Measurements from ENCODE around the gene NFATC3.
"Not testable (repeated sequence)": the region's sequence is repeated elsewhere in the genome, so short reads cannot be mapped to it uniquely, and the experiment has no call there.

The NFATC3 gene

GRCh38 chr16:68131813-68132706, 46.9 kb downstream of the NFATC3 start:
- no peak overlapping the region for H3K9ac ChIP-seq (ENCODE audit: low read length)
- H3K27me3 ChIP-seq (ENCODE audit: control insufficient read depth, insufficient read depth, low read length) = no peaks in the 10 kb centered on the region
- H3K9me3 ChIP-seq (ENCODE audit: control insufficient read depth, low read depth, low read length) = no peaks in the 10 kb centered on the region
- H3K36me3 ChIP-seq (ENCODE audit: control insufficient read depth, low read depth, low read length) = no peaks in the 10 kb centered on the region
- no peaks in the 10 kb centered on the region for H3K4me1 ChIP-seq (ENCODE audit: control insufficient read depth, low read depth, low read length)
- no peak overlapping the region for H3K27ac ChIP-seq (ENCODE audit: low read length)
- no peak overlapping the region for H3K4me3 ChIP-seq (ENCODE audit: low read length)

GRCh38 chr16:68133000-68133399, 47.8 kb downstream of the NFATC3 start:
- H3K4me3 ChIP-seq (ENCODE audit: low read length); H3K9me3 ChIP-seq (ENCODE audit: control insufficient read depth, low read depth, low read length); H3K36me3 ChIP-seq (ENCODE audit: control insufficient read depth, low read depth, low read length); H3K4me1 ChIP-seq (ENCODE audit: control insufficient read depth, low read depth, low read length); H3K27ac ChIP-seq (ENCODE audit: low read length); H3K27me3 ChIP-seq (ENCODE audit: control insufficient read depth, insufficient read depth, low read length); H3K9ac ChIP-seq (ENCODE audit: low read length): not testable (repeated sequence)

- no peak overlapping the region for H3K4me3 ChIP-seq (ENCODE audit: low read length)
- H3K4me1 ChIP-seq (ENCODE audit: control insufficient read depth, low read depth, low read length) = no peaks in the 10 kb centered on the region
- H3K27ac ChIP-seq (ENCODE audit: low read length) = no peak overlapping the region
- H3K9me3 ChIP-seq (ENCODE audit: control insufficient read depth, low read depth, low read length) = no peaks in the 10 kb centered on the region
- no peaks in the 10 kb centered on the region for H3K27me3 ChIP-seq (ENCODE audit: control insufficient read depth, insufficient read depth, low read length)
- no peaks in the 10 kb centered on the region for H3K36me3 ChIP-seq (ENCODE audit: control insufficient read depth, low read depth, low read length)
- no peak overlapping the region for H3K9ac ChIP-seq (ENCODE audit: low read length)
Observed at GRCh38 chr16:68134644-68135043, 49.5 kb downstream of the NFATC3 start.

- Histone ChIP-seq H3K4me3 (ENCODE audit: low read length) (no peak overlapping the region), H3K36me3 (ENCODE audit: control insufficient read depth, low read depth, low read length) (no peaks in the 10 kb centered on the region), H3K4me1 (ENCODE audit: control insufficient read depth, low read depth, low read length) (no peaks in the 10 kb centered on the region)
Observed at GRCh38 chr16:68136515-68136914, 51.3 kb downstream of the NFATC3 start.

GRCh38 chr16:68144008-68144407, 58.8 kb downstream of the NFATC3 start:
- H3K27me3 ChIP-seq (ENCODE audit: control insufficient read depth, insufficient read depth, low read length) = no peaks in the 10 kb centered on the region
- no peaks in the 10 kb centered on the region for H3K4me1 ChIP-seq (ENCODE audit: control insufficient read depth, low read depth, low read length)
- H3K9me3 ChIP-seq (ENCODE audit: control insufficient read depth, low read depth, low read length) = no peaks in the 10 kb centered on the region
- no peak overlapping the region for H3K27ac ChIP-seq (ENCODE audit: low read length)
- no peak overlapping the region for H3K9ac ChIP-seq (ENCODE audit: low read length)
- no peaks in the 10 kb centered on the region for H3K36me3 ChIP-seq (ENCODE audit: control insufficient read depth, low read depth, low read length)
- H3K4me3 ChIP-seq (ENCODE audit: low read length) = no peak overlapping the region

More at GRCh38 chr16:68136515-68136914, 51.3 kb downstream of the NFATC3 start:
- Histone ChIP-seq H3K27me3 (ENCODE audit: control insufficient read depth, insufficient read depth, low read length) (no peaks in the 10 kb centered on the region), H3K9me3 (ENCODE audit: control insufficient read depth, low read depth, low read length) (no peaks in the 10 kb centered on the region), H3K9ac (ENCODE audit: low read length) (no peak overlapping the region), H3K27ac (ENCODE audit: low read length) (no peak overlapping the region)

- no peak overlapping the region for H3K27ac ChIP-seq (ENCODE audit: low read length)
- H3K36me3 ChIP-seq (ENCODE audit: control insufficient read depth, low read depth, low read length) = no peaks in the 10 kb centered on the region
- no peaks in the 10 kb centered on the region for H3K27me3 ChIP-seq (ENCODE audit: control insufficient read depth, insufficient read depth, low read length)
- H3K4me3 ChIP-seq (ENCODE audit: low read length) = no peak overlapping the region
- H3K9ac ChIP-seq (ENCODE audit: low read length) = no peak overlapping the region
- H3K4me1 ChIP-seq (ENCODE audit: control insufficient read depth, low read depth, low read length) = no peaks in the 10 kb centered on the region
- no peaks in the 10 kb centered on the region for H3K9me3 ChIP-seq (ENCODE audit: control insufficient read depth, low read depth, low read length)
Observed at GRCh38 chr16:68146585-68146984, 61.4 kb downstream of the NFATC3 start.

- no peaks in the 10 kb centered on the region for H3K36me3 ChIP-seq (ENCODE audit: control insufficient read depth, low read depth, low read length)
- no peaks in the 10 kb centered on the region for H3K4me1 ChIP-seq (ENCODE audit: control insufficient read depth, low read depth, low read length)
- no peak overlapping the region for H3K9ac ChIP-seq (ENCODE audit: low read length)
- H3K27me3 ChIP-seq (ENCODE audit: control insufficient read depth, insufficient read depth, low read length) = no peaks in the 10 kb centered on the region
- no peak overlapping the region for H3K4me3 ChIP-seq (ENCODE audit: low read length)
- H3K27ac ChIP-seq (ENCODE audit: low read length) = no peak overlapping the region
- no peaks in the 10 kb centered on the region for H3K9me3 ChIP-seq (ENCODE audit: control insufficient read depth, low read depth, low read length)
Observed at GRCh38 chr16:68147444-68147843, 62.3 kb downstream of the NFATC3 start.

GRCh38 chr16:68149596-68149995, 64.4 kb downstream of the NFATC3 start:
- H3K36me3 ChIP-seq (ENCODE audit: control insufficient read depth, low read depth, low read length) = no peaks in the 10 kb centered on the region
- H3K9ac ChIP-seq (ENCODE audit: low read length) = no peak overlapping the region
- H3K27ac ChIP-seq (ENCODE audit: low read length) = no peak overlapping the region
- H3K4me3 ChIP-seq (ENCODE audit: low read length) = no peak overlapping the region
- H3K4me1 ChIP-seq (ENCODE audit: control insufficient read depth, low read depth, low read length) = no peaks in the 10 kb centered on the region
- H3K27me3 ChIP-seq (ENCODE audit: control insufficient read depth, insufficient read depth, low read length) = no peaks in the 10 kb centered on the region
- H3K9me3 ChIP-seq (ENCODE audit: control insufficient read depth, low read depth, low read length) = no peaks in the 10 kb centered on the region

GRCh38 chr16:68155425-68155824, 70.3 kb downstream of the NFATC3 start:
- H3K36me3 ChIP-seq (ENCODE audit: control insufficient read depth, low read depth, low read length) = peaks cover 7% of the 10 kb centered on the region

GRCh38 chr16:68162413-68162812, 77.2 kb downstream of the NFATC3 start:
- Histone ChIP-seq H3K4me3 (ENCODE audit: low read length) (no peak overlapping the region), H3K4me1 (ENCODE audit: control insufficient read depth, low read depth, low read length) (no peaks in the 10 kb centered on the region), H3K27me3 (ENCODE audit: control insufficient read depth, insufficient read depth, low read length) (no peaks in the 10 kb centered on the region), H3K9ac (ENCODE audit: low read length) (no peak overlapping the region), H3K27ac (ENCODE audit: low read length) (no peak overlapping the region), H3K36me3 (ENCODE audit: control insufficient read depth, low read depth, low read length) (peaks cover 12% of the 10 kb centered on the region), H3K9me3 (ENCODE audit: control insufficient read depth, low read depth, low read length) (no peaks in the 10 kb centered on the region)

More at GRCh38 chr16:68155425-68155824, 70.3 kb downstream of the NFATC3 start:
- H3K27me3 ChIP-seq (ENCODE audit: control insufficient read depth, insufficient read depth, low read length) = no peaks in the 10 kb centered on the region
- no peak overlapping the region for H3K27ac ChIP-seq (ENCODE audit: low read length)
- no peak overlapping the region for H3K9ac ChIP-seq (ENCODE audit: low read length)
- H3K4me3 ChIP-seq (ENCODE audit: low read length) = no peak overlapping the region
- H3K9me3 ChIP-seq (ENCODE audit: control insufficient read depth, low read depth, low read length) = no peaks in the 10 kb centered on the region
- H3K4me1 ChIP-seq (ENCODE audit: control insufficient read depth, low read depth, low read length) = no peaks in the 10 kb centered on the region

- not testable (repeated sequence) for H3K4me1 ChIP-seq (ENCODE audit: control insufficient read depth, low read depth, low read length); H3K9me3 ChIP-seq (ENCODE audit: control insufficient read depth, low read depth, low read length); H3K4me3 ChIP-seq (ENCODE audit: low read length); H3K36me3 ChIP-seq (ENCODE audit: control insufficient read depth, low read depth, low read length); H3K9ac ChIP-seq (ENCODE audit: low read length); H3K27ac ChIP-seq (ENCODE audit: low read length); H3K27me3 ChIP-seq (ENCODE audit: control insufficient read depth, insufficient read depth, low read length)
Observed at GRCh38 chr16:68163275-68163674, 78.1 kb downstream of the NFATC3 start.

GRCh38 chr16:68166264-68166663, 81.1 kb downstream of the NFATC3 start:
- Histone ChIP-seq H3K27ac (ENCODE audit: low read length) (no peak overlapping the region), H3K4me1 (ENCODE audit: control insufficient read depth, low read depth, low read length) (no peaks in the 10 kb centered on the region), H3K9ac (ENCODE audit: low read length) (no peak overlapping the region), H3K9me3 (ENCODE audit: control insufficient read depth, low read depth, low read length) (no peaks in the 10 kb centered on the region), H3K36me3 (ENCODE audit: control insufficient read depth, low read depth, low read length) (peaks cover under 1% of the 10 kb centered on the region), H3K27me3 (ENCODE audit: control insufficient read depth, insufficient read depth, low read length) (no peaks in the 10 kb centered on the region), H3K4me3 (ENCODE audit: low read length) (no peak overlapping the region)

All from iPS-18a (cell line).